IMR-90 (cell line): ENCODE measurements around the gene CNTN4. TPM values are rescaled to one million over a fixed set of nuclear protein-coding genes. Genes with fewer than 3 reads are reported as not detected.

Experiments used
- ATAC-seq: fragments of 200-7000 bp; cut with Tn5 transposase; 2 replicates; pipeline ENCODE4 v1.9.1; 2020; ENCODE audit warnings: low read depth, mild to moderate bottlenecking, moderate library complexity
- BruUV-seq: library from RNA; stranded (reverse); fragments of 400-500 nt; replicated peaks from 2 replicates; lab custom pipeline; 2021; lab: Mats Ljungman, UMichigan
- CTCF ChIA-PET: fragments of 300-600 bp; formaldehyde crosslinking; extraction: SDS; loops from one replicate; lab custom pipeline; 2021; ENCODE audit warnings: antibody characterized with exemption; lab: Yijun Ruan, JAX
- POLR2A ChIA-PET: fragments of 300-600 bp; sonication (Branson Sonifier 250); formaldehyde crosslinking; loops from one replicate; lab custom pipeline; 2022; ENCODE audit warnings: antibody characterized with exemption; ENCODE audit not compliant: unreplicated experiment; lab: Charles Lee
- DNase-seq: peaks from one replicate; pipeline ENCODE4 v3.0.0; 2013
- H2AFZ ChIP-seq: replicated peaks from 2 replicates; pipeline ENCODE3; 2013; ENCODE audit warnings: low read length, mild to moderate bottlenecking; ENCODE audit not compliant: poor library complexity
- H2AK5ac ChIP-seq: 2 replicates; pipeline ENCODE4 v1.6.1; 2013; ENCODE audit warnings: low read depth, low read length, inconsistent platforms
- H2AK9ac ChIP-seq: replicated peaks from 2 replicates; pipeline ENCODE3; 2013; ENCODE audit warnings: mild to moderate bottlenecking, low read depth, low read length, moderate library complexity; ENCODE audit not compliant: poor library complexity
- H2BK120ac ChIP-seq: 2 replicates; pipeline ENCODE4 v1.6.1; 2013; ENCODE audit warnings: low read depth, low read length, inconsistent platforms
- H2BK15ac ChIP-seq: 3 replicates; pipeline ENCODE4 v1.6.1; 2013; ENCODE audit warnings: low read depth, low read length, inconsistent platforms
- H2BK20ac ChIP-seq: 2 replicates; pipeline ENCODE4 v1.6.1; 2013; ENCODE audit warnings: low read depth, mild to moderate bottlenecking, inconsistent platforms, low read length, moderate library complexity
- H2BK5ac ChIP-seq: 2 replicates; pipeline ENCODE4 v1.6.1; 2013; ENCODE audit warnings: mild to moderate bottlenecking, low read depth, low read length, inconsistent platforms; ENCODE audit not compliant: poor library complexity, severe bottlenecking
- H3K14ac ChIP-seq: replicated peaks from 2 replicates; pipeline ENCODE4 v1.6.1; 2013; ENCODE audit warnings: low read depth, low read length, inconsistent platforms
- H3K18ac ChIP-seq: 2 replicates; pipeline ENCODE4 v1.6.1; 2013; ENCODE audit warnings: low read depth, low read length, control low read depth
- H3K23ac ChIP-seq: 2 replicates; pipeline ENCODE4 v1.6.1; 2013; ENCODE audit warnings: low read depth, low read length, inconsistent platforms
- H3K27ac ChIP-seq: 2 replicates; pipeline ENCODE4 v1.5.1; 2013; ENCODE audit warnings: mild to moderate bottlenecking, control low read depth, low read length; ENCODE audit not compliant: insufficient read depth
- H3K27me3 ChIP-seq: 2 replicates; pipeline ENCODE4 v1.6.1; 2013; ENCODE audit warnings: low read length; ENCODE audit not compliant: control insufficient read depth, insufficient read depth
- H3K36me3 ChIP-seq: 2 replicates; pipeline ENCODE4 v1.6.1; 2013; ENCODE audit warnings: low read length, mixed read lengths; ENCODE audit not compliant: control insufficient read depth, insufficient read depth
- H3K4ac ChIP-seq: 2 replicates; pipeline ENCODE4 v1.6.1; 2013; ENCODE audit warnings: low read depth, low read length, inconsistent platforms
- H3K4me1 ChIP-seq: 2 replicates; pipeline ENCODE4 v1.6.1; 2013; ENCODE audit warnings: low read length, mixed read lengths; ENCODE audit not compliant: control insufficient read depth, insufficient read depth
- H3K4me2 ChIP-seq: 2 replicates; pipeline ENCODE4 v1.6.1; 2013; ENCODE audit warnings: low read depth, mild to moderate bottlenecking, control low read depth, low read length, moderate library complexity
- H3K4me3 ChIP-seq: 2 replicates; pipeline ENCODE4 v1.5.1; 2013; ENCODE audit warnings: low read depth, mild to moderate bottlenecking, control low read depth, low read length, moderate library complexity; ENCODE audit not compliant: insufficient read depth
- H3K56ac ChIP-seq: 2 replicates; pipeline ENCODE4 v1.6.1; 2013; ENCODE audit warnings: low read length, inconsistent platforms; ENCODE audit not compliant: insufficient read depth; ENCODE audit errors: extremely low read depth
- H3K79me1 ChIP-seq, 2 experiments: 2 replicates each; pipeline ENCODE4 v1.6.1; 2013; ENCODE audit warnings: low read length in 2 of 2, inconsistent platforms in 1 of 2, low read depth in 1 of 2
- H3K9ac ChIP-seq: 2 replicates; pipeline ENCODE4 v1.6.1; 2013; ENCODE audit warnings: low read depth, low read length, control low read depth
- H3K9me1 ChIP-seq: 2 replicates; pipeline ENCODE4 v1.6.1; 2013; ENCODE audit warnings: low read length, inconsistent platforms; ENCODE audit not compliant: insufficient read depth
- H3K9me3 ChIP-seq: 2 replicates; pipeline ENCODE4 v1.6.1; 2013; ENCODE audit warnings: low read length; ENCODE audit not compliant: control insufficient read depth, insufficient read depth
- H4K20me1 ChIP-seq: 2 replicates; pipeline ENCODE4 v1.6.1; 2013; ENCODE audit warnings: low read length, inconsistent platforms; ENCODE audit not compliant: insufficient read depth
- H4K5ac ChIP-seq: 2 replicates; pipeline ENCODE4 v1.6.1; 2013; ENCODE audit warnings: mild to moderate bottlenecking, low read depth, low read length, control low read depth
- H4K8ac ChIP-seq, 2 experiments: 2 replicates each; pipeline ENCODE4 v1.6.1; 2013; ENCODE audit warnings: low read depth in 2 of 2, low read length in 2 of 2, control low read depth in 1 of 2, inconsistent platforms in 1 of 2
- H4K91ac ChIP-seq: 2 replicates; pipeline ENCODE4 v1.6.1; 2013; ENCODE audit warnings: low read depth, low read length, inconsistent platforms; ENCODE audit not compliant: insufficient read depth
- BHLHE40 ChIP-seq: fragments of 150-350 bp; IDR thresholded peaks from 2 replicates; pipeline ENCODE4 v1.6.1; 2016; ENCODE audit warnings: mild to moderate bottlenecking, low read depth, low read length
- CEBPB ChIP-seq: IDR thresholded peaks from 2 replicates; pipeline ENCODE4 v1.6.1; 2012; ENCODE audit warnings: low read depth, low read length, improper control_type of control experiment
- ELK1 ChIP-seq: fragments of 150-350 bp; IDR thresholded peaks from 2 replicates; pipeline ENCODE4 v1.6.1; 2016; ENCODE audit warnings: low read depth, mild to moderate bottlenecking, low read length, moderate library complexity, borderline replicate concordance
- FOS ChIP-seq: fragments of 150-350 bp; IDR thresholded peaks from 2 replicates; pipeline ENCODE4 v1.6.1; 2016; ENCODE audit warnings: low read depth, low read length
- MXI1 ChIP-seq: IDR thresholded peaks from 2 replicates; pipeline ENCODE4 v1.6.1; 2012; ENCODE audit warnings: low read depth, mild to moderate bottlenecking, low read length, moderate library complexity, borderline replicate concordance
- POLR2A ChIP-seq: IDR thresholded peaks from 2 replicates; pipeline ENCODE4 v1.6.1; 2012; ENCODE audit warnings: mild to moderate bottlenecking, low read depth, low read length
- RCOR1 ChIP-seq: IDR thresholded peaks from 2 replicates; pipeline ENCODE4 v1.6.1; 2012; ENCODE audit warnings: mild to moderate bottlenecking, low read length, improper control_type of control experiment; ENCODE audit not compliant: insufficient replicate concordance
- RFX5 ChIP-seq: IDR thresholded peaks from 2 replicates; pipeline ENCODE4 v1.8.0; 2012; ENCODE audit warnings: low read depth, mild to moderate bottlenecking, low read length, moderate library complexity
- SMC3 ChIP-seq: fragments of 150-350 bp; IDR thresholded peaks from 2 replicates; pipeline ENCODE4 v1.6.1; 2016; ENCODE audit warnings: low read depth, mild to moderate bottlenecking, antibody characterized with exemption, low read length, moderate library complexity
- WGBS, 2 experiments: methylation state at CpG; one replicate each; pipeline versions ENCODE4 v1.1.5 to v1.1.7; 2013; ENCODE audit warnings: missing lambda C conversion rate in 2 of 2; ENCODE audit not compliant: insufficient read length in 1 of 2; ENCODE audit errors: extremely low coverage in 2 of 2; 5-methylcytosine and 5-hydroxymethylcytosine counted together
- dilution Hi-C: fragments of 300-500 bp; cut with HindIII; formaldehyde crosslinking; loops from one replicate; pipeline ENCODE4 v1.14.3; 2018; ENCODE audit warnings: low sequenced_read_pairs; ENCODE audit not compliant: unreplicated experiment
- in situ Hi-C: fragments of 300-500 bp; cut with MboI; formaldehyde crosslinking; loops from 3 replicates; pipeline ENCODE4 v1.14.3; 2019; ENCODE audit warnings: low sequenced_read_pairs, inconsistent platforms, mixed read lengths
- intact Hi-C: fragments of 100-400 bp; cut with micrococcal nuclease; formaldehyde crosslinking; loops from 2 replicates; pipeline ENCODE4 v1.10.0; 2022
- polyA plus RNA-seq, 3 experiments: library from polyadenylated mRNA; depleted of rRNA; stranded (reverse); fragments of >200 nt; gene quantifications; 2 replicates each; pipeline ENCODE4 v1.2.3, GENCODE V29; 2012; ENCODE audit warnings: low replicate concordance in 1 of 3
- total RNA-seq: library from RNA; depleted of rRNA; stranded (reverse); fragments of >200 nt; gene quantifications from 2 replicates; pipeline ENCODE4 v1.2.3, GENCODE V29; 2012

The CNTN4 gene
- total and polyA plus RNA-seq, 2 of the 4 experiments (the other 2 are of a cell fraction), result under 0.01 TPM; not detected in 1

GRCh38 chr3:2940062-2940461 lies 841.4 kb downstream of the CNTN4 start:
- H4K5ac ChIP-seq, result no peak overlapping the region
- no peaks in the 10 kb centered on the region for H3K9me1 ChIP-seq
- POLR2A ChIA-PET, result no interaction called here
- no peak overlapping the region for H4K8ac ChIP-seq
- H3K9ac ChIP-seq, result no peak overlapping the region
- no peaks in the 10 kb centered on the region for H4K20me1 ChIP-seq
- H3K36me3 ChIP-seq, result no peaks in the 10 kb centered on the region
- no peak overlapping the region for H2AK5ac ChIP-seq
- no peak overlapping the region for H2BK120ac ChIP-seq
- no peak overlapping the region for H3K56ac ChIP-seq
- H3K18ac ChIP-seq, result no peak overlapping the region
- H2BK15ac ChIP-seq, result no peak overlapping the region
- no peak overlapping the region for H3K4ac ChIP-seq
- in situ Hi-C loops (no loop called here), dilution Hi-C loops (no loop called here), intact Hi-C loops (no loop called here)
- BruUV-seq, result no TSS peak
- H3K23ac ChIP-seq, result no peak overlapping the region
- DNase-seq, result no peak
- no peak overlapping the region for H2AK9ac ChIP-seq
- no peak overlapping the region for H4K91ac ChIP-seq
- ATAC-seq, result no peak
- no peak overlapping the region for H2BK20ac ChIP-seq
- peaks cover 15% of the 10 kb centered on the region for H3K9me3 ChIP-seq
- CTCF ChIA-PET, result no interaction called here
- WGBS, 2 experiments, result 67% methylated on average over 1 of the region's 2 CpGs; no CpG with 5 or more reads in 1 of the 2 experiments
- H3K14ac ChIP-seq, result no peak overlapping the region
- H3K4me2 ChIP-seq, result no peak overlapping the region
- no peak overlapping the region for H3K27ac ChIP-seq
- no peaks in the 10 kb centered on the region for H3K79me1 ChIP-seq
- no peaks in the 10 kb centered on the region for H3K27me3 ChIP-seq
- no peak overlapping the region for H3K4me3 ChIP-seq
- H2BK5ac ChIP-seq, result no peak overlapping the region
- TF ChIP-seq RFX5 (no peak), MXI1 (no peak), RCOR1 (no peak), FOS (no peak), BHLHE40 (no peak), ELK1 (no peak), POLR2A (no peak), CEBPB (no peak), SMC3 (no peak)
- no peaks in the 10 kb centered on the region for H3K4me1 ChIP-seq
- no peak overlapping the region for H2AFZ ChIP-seq
